Lung microvascular endothelial cell (primary cell): ENCODE measurements around the gene ADGRG3. TPM values are rescaled to one million over a fixed set of nuclear protein-coding genes. Genes with fewer than 3 reads are reported as not detected.

ENCODE experiments used
- DNase-seq, 2 donors: peaks; one replicate each; pipeline versions ENCODE4 v3.0.0 to v3.0.0-alpha.2; 2010; ENCODE audit warnings: low read depth in 2 of 2
- total RNA-seq: library from RNA; depleted of rRNA; stranded (reverse); fragments of >200 nt; gene quantifications from 2 replicates; pipeline ENCODE4 v1.2.1, GENCODE V29; 2014

ADGRG3 gene
- total RNA-seq, 1 donor from 2014 or later: 8.3 TPM

DNA sequence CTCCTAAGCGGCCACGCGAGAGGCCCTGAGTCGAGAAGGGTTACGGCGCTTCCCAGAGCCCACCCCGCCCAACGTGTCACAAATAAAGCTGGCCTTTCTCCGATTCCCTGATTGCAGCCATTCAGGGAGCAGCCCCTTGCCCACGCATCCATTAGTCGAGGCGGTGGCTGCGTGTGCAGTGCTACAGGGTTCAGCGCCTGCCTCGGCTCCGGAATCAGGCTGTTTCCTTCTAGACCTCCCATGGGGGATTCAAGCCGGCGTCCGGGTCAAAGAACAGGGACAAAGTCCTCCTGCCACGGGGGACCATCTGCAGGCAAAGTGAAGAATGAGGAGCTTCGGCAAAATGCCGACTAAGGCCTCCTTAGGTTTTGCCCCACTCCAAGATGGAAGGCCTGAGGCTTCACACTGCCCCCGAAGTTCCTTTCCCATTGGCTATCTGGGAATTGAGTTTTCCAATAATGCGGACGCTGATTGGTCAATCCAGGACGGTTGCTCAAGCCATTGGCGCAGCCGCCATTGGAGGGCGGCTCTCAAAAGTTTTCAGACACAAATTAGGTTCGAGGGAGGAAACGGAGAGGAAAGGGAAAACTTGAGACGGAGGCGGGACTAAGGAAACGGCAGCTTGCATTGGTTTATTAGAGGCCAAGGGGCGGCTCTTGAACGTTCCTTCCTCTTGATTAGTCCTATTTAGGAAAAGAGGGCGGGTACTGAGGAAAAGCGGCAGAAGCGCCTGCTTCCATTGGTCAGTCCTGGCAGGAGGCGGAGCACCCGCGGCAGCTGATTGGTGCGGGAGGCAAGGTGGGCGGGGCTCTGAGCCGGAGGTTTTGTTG is 67.0 kb downstream of the ADGRG3 start:
- peak; percentile 100 for DNase-seq

GRCh38 chr16:57735755-57736418 is 67.8 kb downstream of the ADGRG3 start, which contains the start of gene KATNB1:
Gene KATNB1 (plus strand): TSS chr16:57735770. CDS start chr16:57737244, 1,474 bp downstream.
- peak; percentile 36 to 43 for DNase-seq

- peak; percentile 85 to 89 for DNase-seq
These were observed 68.6 kb downstream of the ADGRG3 start for GRCh38 chr16:57736419-57737351.

DNA sequence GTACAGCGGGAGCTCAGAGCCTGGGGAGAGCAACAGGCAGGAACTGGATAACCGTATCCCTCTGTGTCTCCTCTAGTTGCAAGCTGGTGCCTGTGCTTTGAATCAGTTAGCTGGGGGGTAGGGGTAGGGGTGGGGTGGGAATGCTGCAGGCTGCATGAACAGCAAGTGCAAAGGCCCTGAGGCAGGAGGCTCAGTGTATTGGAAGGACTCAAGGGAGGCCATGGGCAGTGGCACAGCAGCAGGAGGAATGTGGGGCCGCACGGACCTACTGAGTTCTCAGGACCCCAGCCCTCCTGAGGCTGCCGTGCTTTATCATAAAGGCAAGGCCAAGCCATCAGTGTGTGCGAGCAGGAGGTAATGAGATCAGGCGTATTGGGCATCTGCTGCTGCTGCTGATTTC is 70.7 kb downstream of the ADGRG3 start:
- no peak for DNase-seq

Other genes with a start within 250 kb of the ADGRG3 start
- 60.4 and 60.9 TPM in 2 replicates for gene CIAPIN1, start 220.9 kb upstream of the ADGRG3 start, total RNA-seq
- 32.7 and 55.8 TPM in 2 replicates for gene COQ9, start 220.8 kb upstream of the ADGRG3 start, total RNA-seq
- gene POLR2C, start 205.6 kb upstream of the ADGRG3 start, total RNA-seq: 95.9 and 96.0 TPM in 2 replicates
- 13.9 and 15.0 TPM in 2 replicates for gene DOK4, start 181.8 kb upstream of the ADGRG3 start, total RNA-seq
- 7.4 and 10.7 TPM in 2 replicates for gene CCDC102A, start 131.7 kb upstream of the ADGRG3 start, total RNA-seq
- gene ADGRG5, start 125.7 kb upstream of the ADGRG3 start, total RNA-seq: not detected in 2 replicates
- 1.4 and 17.4 TPM in 2 replicates for gene ADGRG1, start 39.7 kb upstream of the ADGRG3 start, total RNA-seq
- gene DRC7, start 26.5 kb downstream of the ADGRG3 start, total RNA-seq: 0.20 and 0.22 TPM in 2 replicates
- gene KATNB1, start 67.5 kb downstream of the ADGRG3 start, total RNA-seq: 19.0 and 23.2 TPM in 2 replicates
- gene KIFC3, start 134.2 kb downstream of the ADGRG3 start, total RNA-seq: 25.7 and 46.4 TPM in 2 replicates